GM19328 (cell line): ENCODE measurements around the gene SIRT1.
A peak's percentile ranks its signal among the peaks of the same experiment; 100 is the strongest.
"Not testable (repeated sequence)": the region's sequence is repeated elsewhere in the genome, so short reads cannot be mapped to it uniquely, and the experiment has no call there.

Experiments
- ATAC-seq: cut with Tn5 transposase; IDR thresholded peaks from one replicate; pipeline ENCODE4 v1.9.1; 2021; ENCODE audit warnings: mild to moderate bottlenecking, moderate library complexity; ENCODE audit not compliant: unreplicated experiment

Gene SIRT1

DNA sequence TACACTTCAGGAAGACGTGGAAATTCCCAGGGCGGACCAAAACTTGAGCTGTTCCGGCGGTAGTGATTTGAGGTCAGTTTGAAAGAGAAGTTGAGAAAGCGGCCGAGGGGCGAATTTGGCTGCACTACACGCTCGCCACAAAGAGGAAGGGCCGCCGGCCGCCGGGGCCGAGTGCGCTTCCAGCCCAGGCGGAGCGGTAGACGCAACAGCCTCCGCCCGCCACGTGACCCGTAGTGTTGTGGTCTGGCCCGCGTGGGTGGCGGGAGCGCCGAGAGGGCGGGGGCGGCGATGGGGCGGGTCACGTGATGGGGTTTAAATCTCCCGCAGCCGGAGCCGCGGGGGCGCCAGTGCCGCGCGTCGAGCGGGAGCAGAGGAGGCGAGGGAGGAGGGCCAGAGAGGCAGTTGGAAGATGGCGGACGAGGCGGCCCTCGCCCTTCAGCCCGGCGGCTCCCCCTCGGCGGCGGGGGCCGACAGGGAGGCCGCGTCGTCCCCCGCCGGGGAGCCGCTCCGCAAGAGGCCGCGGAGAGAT, at the start of gene SIRT1:
Gene SIRT1 (plus strand): TSS at position 344 of the 529 bp plus-strand sequence. CDS start 66 bp downstream, at position 410.
- ATAC-seq = peak; percentile 81

DNA sequence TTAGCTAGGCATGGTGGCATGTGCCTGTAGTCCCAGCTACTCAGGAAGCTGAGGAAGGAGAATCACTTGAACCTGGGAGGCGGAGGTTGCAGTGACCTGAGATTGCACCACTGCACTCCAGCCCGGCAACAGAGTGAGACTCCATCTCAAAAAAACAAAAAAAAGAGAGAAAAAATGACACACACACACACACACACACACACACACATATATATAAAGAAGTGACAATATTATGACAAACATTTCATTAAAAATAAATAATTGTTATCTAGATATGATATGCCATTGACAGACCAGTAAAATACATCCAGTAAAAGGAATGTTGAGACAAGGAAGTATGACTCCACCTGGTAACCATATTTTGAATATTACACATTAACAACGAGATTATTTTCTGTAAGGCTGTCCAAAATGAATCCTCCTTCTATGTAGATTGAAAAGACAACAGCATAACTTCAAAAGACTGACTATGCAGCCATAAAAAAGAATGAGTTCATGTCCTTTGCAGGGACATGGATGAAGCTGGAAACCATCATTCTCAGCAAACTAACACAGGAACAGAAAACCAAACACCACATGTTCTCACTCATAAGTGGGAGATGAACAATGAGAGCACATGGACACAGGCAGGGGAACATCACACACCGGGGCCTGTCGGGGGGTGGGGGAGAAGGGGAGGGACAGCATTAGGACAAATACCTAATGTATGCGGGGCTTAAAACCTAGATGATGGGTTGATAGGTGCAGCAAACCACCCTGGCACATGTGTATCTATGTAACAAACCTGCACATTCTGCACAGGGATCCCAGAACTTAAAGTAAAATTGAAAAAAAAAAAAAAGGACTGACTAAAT, 48.7 kb upstream of the SIRT1 start:
- ATAC-seq = not testable (repeated sequence)

DNA sequence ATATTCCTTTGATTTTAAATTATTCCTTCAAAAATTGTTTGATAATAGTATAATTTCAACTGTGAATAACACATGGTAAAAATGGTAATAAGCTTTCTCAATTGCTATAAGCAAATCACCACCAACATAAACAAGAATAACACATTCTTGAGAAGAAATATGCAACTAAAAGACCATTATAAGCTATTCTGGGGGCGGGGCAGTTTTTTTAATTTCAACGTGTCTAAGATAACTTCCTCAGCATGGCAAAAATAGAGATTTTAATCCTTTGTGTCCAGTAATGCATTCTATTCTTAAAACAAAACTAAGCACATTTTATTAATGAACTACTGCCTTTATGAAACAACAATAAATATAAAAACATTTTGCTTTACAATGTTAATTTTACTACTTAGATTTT, 48.0 kb upstream of the SIRT1 start:
- ATAC-seq = no peak

DNA sequence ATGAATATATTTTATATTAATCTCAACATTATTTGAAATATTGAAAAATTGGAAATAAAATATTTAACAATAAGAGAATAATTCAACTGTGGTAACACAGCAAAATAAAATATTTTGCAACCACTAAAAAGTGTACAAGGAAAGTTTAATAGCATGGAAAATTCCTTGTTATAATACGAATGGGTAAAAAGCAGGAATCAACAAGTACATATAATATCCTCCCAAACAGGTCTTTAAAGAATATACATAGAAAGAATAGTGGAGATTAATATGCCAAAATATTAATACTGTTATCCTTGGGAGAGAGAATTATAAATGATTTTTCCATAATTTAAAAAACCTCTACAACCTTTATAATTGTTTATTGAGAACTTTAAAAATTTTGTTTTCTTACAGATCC, 47.5 kb upstream of the SIRT1 start:
- no peak for ATAC-seq

DNA sequence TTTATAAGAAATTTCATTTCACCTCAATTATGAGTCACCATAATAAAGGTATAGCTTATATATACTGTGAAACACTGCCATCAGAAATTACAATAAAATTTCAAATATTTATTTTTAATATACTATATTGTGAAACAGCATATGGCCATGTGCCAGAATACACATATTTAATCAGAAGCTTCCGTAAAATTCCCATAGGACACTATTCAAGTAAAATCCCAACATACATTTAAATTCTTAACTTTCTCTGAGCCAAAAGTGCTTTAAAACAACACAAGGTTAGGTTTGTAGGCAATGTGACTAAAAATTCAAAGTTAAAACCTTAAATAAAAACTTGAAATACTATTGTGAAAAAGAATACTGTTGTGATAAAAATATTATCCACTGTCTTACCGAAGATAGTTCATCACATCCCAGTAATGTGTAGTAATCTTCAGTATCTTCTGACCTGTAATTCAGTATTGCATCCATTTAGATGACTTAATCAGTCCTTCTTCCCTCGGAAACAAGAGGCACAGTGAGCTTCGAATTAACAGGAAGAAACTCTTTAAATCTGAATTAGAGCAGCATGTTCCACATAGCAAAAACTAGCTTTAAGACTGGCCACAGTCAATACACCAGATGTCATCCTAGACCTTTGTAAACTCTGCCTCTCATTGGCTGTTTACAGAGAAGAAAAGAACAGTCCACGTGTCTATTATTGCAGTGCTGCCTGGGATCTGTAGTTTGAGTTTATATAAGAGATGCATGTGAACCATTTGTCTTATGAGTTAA, 46.7 kb upstream of the SIRT1 start, which contains the start of gene DNAJC12:
Gene DNAJC12 (minus strand): TSS at position 648 of the 774 bp plus-strand sequence. CDS start 177 bp downstream, at position 471.
- ATAC-seq = peak; percentile 93

DNA sequence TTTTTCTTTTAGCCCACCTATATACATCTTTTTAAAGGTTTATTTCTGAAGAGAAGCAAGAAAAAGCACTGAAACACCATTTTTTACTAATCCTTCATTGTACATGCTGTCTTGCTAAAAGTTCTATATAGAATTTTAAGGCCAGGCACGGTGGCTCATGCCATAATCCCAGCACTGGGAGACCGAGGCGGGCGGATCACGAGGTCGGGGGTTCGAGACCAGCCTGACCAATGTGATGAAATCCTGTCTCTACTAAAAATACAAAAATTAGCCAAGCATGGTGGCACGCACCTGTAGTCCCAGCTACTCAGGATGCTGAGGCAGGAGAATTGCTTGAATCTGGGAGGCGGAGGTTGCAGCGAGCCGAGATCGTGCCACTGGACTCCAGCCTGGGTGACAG, 44.9 kb upstream of the SIRT1 start:
- not testable (repeated sequence) for ATAC-seq

DNA sequence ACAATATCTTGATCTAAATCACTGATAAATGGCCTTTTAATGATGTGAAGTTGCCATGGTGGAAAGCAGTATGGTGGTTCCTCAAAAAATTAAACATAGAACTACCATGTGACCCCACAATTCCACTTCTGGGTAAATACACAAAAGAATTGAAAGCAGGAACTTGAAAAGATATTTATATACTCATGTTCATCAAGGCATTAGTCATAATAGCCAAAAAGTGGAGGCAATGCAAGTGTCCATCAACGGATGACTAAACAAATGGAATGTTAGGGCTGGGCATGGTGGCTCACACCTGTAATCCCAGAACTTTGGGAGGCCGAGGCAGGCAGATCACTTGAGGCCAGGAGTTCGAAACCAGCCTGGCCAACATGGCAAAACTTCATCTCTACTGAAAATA, 44.5 kb upstream of the SIRT1 start:
- ATAC-seq = no peak

DNA sequence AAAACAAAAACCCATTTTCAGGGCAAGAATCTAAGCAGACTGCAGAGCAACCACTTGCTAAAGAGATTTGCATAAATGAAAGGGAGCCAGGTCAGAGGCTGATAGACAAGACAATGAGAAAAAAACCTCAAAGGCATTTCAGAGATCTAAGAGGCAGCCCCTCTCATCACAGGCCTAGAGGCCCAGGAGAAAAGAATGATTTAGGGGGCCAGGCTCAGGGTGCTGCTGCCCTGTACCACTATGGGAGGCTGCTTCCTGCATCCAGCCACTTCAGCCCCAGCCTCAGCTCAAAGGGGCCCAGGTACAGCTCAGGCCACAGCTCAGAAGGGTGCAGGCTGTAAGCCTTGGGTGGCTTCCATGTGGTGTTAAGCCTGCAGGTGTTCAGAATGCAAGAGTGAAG, 42.7 kb upstream of the SIRT1 start:
- no peak for ATAC-seq

DNA sequence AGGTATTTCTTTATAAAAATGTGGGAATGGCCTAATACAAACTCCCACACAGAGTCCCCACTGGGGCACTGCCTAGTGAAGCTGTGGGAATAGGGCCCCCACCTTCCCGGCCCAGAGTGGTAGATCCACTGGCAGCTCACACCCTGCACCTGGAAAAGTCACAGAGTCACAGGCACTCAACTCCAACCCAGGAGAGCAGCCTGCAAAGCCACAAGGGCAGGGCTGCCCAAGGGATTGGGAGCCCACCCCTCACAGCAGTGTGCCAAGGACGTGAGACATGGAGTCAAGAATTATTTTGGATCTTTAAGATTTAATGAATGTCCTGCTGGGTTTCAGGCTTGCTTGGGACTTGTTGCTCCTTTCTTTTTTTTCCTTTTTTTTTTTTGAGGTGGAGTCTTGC, 41.2 kb upstream of the SIRT1 start:
- no peak for ATAC-seq

DNA sequence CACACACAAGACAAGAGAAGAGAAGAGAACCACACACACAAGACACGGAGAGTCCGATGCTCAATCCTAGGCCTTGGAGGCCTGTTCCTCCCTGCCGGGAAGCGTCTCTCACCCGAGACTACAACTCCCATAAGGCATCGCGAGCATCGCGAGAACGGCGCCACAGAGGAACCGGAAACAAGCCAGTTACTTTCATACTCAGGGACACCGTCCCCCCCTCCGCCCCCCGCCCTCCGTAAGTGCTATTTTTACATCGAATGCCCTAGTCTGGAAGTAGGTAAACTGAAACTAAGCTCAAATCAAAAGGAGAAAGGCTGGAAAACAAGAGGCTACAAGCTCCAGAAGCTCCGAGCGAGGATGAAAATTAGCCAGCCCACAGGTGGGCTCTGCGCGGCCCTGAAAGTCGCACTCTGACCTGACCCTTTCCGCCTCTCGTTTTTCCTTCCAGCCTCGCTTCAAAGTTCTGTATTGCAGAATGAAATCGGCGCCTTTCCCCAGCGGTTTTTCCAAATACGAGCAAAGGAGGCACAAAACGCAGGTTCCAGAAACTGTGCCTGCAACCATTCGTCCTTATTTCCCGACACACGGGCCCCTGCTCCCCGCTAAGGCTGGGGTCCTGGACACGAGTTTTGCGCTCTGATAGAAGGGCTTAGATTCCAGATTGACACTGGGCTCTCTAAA, 35.0 kb upstream of the SIRT1 start:
- ATAC-seq = peak; percentile 96

DNA sequence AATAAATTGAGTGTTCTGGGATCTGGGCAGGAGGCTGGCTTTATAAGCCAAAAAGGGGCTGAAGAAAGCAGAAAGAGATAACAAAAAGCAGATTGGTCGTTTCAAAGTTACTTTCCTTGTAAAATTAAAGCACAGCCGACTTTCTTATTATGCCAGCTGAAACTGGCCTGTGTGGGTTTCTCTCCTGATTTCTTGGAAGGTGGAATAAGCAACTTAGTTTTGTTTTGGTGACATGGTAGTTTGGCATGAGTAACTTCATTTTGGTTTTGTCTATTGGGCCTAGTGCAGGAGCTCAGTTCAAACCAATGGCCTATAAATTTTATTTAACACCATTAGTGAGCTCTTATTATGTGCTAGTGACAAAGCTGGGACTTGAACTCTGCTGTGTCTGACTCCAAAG, 33.3 kb upstream of the SIRT1 start:
- no peak for ATAC-seq

DNA sequence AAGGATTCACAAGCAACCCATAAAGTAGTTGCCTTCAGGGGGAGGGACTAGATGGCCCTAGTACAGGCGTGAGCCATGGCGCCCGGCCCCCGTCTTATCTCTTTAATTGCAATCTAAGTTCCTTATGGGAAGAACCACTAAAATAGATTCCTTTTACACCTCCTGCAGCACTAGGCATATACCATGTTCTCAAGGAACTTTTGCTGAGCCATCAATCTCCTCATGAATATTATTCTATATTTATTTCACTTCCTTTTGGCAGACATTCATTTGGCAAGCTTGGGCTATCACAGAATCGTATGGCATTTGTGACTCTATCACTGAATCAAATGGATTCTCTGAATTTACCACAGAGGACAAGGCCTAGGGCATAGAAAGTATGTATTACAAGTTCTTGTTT, 31.7 kb upstream of the SIRT1 start:
- ATAC-seq = no peak

DNA sequence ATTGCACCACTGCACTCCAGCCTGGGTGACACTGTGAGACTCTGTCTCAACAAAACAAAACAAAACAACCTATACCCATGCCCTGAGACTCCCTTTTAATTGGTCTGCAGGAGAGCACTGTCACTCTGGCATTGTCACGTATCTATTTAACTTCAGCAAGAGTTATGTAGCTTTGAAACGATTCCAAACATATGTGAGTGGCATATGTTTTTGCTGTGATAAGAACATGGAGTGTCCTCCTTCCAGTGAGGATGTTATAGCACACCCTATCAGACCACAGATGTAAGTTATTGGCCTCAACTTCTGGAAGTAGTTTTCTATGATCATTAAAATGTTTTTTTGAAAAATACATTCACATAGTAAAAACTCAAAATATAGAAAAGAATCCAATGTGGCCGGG, 30.9 kb upstream of the SIRT1 start:
- ATAC-seq = no peak

DNA sequence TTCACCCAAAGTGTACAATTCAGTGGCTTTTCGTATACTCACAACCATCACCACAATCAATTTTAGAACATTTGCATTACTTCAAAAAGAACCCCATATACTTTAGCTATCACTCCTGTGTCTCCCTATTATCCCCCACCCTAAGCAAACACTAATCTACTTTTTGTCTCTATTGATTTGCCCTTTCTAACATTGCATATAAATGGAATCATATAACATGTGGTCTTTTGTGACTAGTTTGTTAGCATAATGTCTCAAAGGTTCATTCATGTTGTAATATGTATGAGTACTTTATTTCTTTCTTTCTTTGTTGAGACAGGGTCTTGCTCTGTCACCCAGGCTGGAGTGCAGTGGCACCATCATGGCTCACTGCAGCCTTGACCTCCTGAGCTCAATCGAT, 25.5 kb upstream of the SIRT1 start:
- no peak for ATAC-seq

DNA sequence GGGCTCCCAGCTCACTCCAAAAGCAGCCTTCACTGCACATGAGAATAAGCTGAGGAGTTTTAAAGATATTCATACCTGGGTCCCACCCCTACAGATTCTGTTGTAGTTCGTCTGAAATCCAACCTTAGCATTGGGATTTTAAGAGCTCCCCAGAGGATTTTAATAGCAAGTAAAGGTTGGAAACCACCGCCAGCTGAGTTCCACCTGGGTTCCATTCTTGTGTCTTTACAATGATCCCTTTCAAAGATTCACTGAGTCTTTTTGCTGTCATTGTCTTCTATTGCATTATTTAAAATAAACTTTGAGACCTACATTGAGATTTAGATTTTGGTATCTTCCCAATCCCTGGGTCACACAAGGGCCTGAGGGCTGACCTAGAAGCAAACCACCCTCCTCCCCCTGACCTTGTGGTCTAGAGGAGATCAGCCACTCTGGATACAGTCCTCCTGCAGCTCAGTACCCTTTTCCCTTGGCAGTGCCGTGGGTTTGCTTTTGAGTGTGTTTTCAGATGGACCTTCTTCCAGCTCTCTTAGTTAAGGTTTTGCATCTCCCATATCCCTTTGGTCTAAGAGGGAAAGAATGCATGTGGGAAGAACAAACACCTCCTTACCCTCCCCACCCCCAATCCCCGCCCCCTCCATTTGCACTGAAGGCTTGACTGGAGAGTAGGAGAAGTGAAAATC, 22.6 kb upstream of the SIRT1 start:
- no peak for ATAC-seq

DNA sequence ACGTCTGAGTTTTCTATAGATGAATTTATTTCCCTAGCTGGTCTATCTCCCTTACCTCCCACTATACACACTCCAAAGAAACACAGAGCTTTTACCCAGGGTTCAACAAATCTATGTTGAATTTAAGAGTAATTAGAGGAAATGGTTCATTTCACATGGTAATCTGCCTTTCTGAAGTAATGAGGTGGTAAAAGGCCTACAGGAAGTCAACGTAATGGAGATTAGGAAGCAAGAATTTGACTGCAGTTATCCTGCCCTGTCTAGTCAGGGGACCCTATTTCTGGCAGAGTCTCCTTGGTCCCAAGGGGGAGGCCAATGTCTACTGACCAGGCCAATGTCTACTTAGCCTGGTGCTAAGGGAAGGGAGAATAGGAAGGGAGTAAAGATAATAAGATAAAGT, 21.4 kb upstream of the SIRT1 start:
- no peak for ATAC-seq

DNA sequence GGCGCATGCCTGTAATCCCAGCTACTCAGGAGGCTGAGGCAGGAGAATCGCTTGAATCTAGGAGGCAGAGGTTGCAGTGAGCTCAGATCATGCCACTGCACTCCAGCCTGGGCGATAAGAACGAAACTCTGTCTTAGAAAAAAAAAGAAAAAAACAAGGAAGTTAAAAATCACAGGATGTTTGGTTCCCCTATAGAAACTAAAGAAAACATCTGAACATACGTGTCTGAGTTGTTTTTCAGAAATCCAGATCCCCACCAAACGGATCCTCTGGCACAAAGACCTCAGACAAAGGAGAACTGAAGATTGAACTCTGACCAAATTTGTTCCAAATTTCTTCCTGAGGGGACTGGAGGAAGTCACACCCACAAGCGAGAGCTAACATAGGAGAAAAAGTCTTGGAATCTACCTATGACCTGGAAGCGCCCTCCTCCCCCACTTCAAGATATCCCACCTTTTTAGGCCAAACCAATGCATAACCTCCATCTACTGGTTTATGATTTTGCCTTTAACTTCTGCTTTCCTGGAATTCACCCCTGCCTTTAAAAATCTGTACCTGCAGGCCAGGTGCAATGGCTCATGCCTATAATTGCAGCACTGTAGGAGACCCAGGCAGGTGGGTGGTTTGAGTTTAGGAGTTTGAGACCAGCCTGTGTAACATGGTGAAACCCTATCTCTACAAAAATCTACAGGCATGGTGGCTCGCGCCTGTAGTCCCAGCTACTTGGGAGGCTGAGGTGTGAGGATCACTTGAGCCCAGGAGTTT, 19.7 kb upstream of the SIRT1 start:
- no peak for ATAC-seq

DNA sequence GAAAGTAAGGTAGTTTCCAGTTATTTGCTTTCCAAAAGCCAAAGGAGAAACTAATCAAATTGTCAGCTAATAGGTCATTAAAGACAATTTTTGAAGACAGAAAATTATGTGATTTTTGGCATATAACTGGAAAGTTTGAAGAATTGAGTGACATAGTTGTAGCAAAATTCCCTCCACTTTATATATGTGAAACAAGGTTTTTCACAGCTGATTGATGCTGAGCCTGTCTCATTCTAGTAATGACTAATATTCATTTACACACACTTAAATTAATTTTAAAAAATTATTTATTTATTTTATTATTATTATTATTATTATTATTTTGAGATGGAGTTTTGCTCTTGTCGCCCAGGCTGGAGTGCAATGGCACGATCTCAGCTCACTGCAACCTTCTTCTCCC, 16.3 kb upstream of the SIRT1 start:
- no peak for ATAC-seq

DNA sequence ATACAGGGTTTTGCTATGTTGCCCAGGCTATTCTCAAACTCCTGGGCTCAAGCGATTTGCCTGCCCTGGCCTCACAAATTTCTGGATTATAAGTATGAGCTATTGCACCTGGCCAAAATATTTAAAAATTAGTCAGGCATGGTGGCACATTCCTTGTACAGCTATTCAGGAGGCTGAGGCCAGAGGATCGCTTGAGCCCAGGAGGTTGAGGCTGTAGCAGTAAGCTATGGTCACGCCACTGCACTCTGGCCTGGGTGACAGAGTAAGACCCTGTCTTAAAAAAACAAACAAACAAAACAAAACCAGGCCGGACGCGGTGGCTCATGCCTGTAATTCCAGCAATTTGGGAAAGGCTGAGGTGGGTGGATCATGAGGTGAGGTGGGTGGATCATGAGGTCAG, 14.5 kb upstream of the SIRT1 start:
- ATAC-seq = no peak
